DOHH2 (cell line): ENCODE results near the gene MCUR1.

ENCODE experiments used
- CTCF ChIP-seq: fragments of 200-600 bp; sonication (generic); IDR thresholded peaks from one replicate; pipeline ENCODE4 v1.5.1; 2014; ENCODE audit warnings: antibody characterized with exemption, mild to moderate bottlenecking, low read depth, low read length; ENCODE audit not compliant: poor library complexity, severe bottlenecking
- EZH2phosphoT487 ChIP-seq: fragments of 200-600 bp; sonication (generic); IDR thresholded peaks from 2 replicates; pipeline ENCODE4 v1.6.1; 2017; ENCODE audit warnings: borderline replicate concordance, mild to moderate bottlenecking, antibody characterized with exemption, low read length, moderate library complexity, mixed read lengths

- TF ChIP-seq CTCF (no peak), EZH2phosphoT487 (no peak)
Observed at GRCh38 chr6:13851803-13852202, 37.4 kb upstream of the MCUR1 start.
